DMS 273 (cell line): ENCODE results near the gene ERVK3-1.
"Not testable (repeated sequence)": the region's sequence is repeated elsewhere in the genome, so short reads cannot be mapped to it uniquely, and the experiment has no call there.

Experiments used
- DNase-seq: peaks from one replicate; lab custom pipeline; 2025; ENCODE audit not compliant: unreplicated experiment; lab: John Stamatoyannopoulos, UW

ERVK3-1 gene

GRCh38 chr19:58338825-58339558, 33.8 kb downstream of the ERVK3-1 start:
- no peak for DNase-seq

DNA sequence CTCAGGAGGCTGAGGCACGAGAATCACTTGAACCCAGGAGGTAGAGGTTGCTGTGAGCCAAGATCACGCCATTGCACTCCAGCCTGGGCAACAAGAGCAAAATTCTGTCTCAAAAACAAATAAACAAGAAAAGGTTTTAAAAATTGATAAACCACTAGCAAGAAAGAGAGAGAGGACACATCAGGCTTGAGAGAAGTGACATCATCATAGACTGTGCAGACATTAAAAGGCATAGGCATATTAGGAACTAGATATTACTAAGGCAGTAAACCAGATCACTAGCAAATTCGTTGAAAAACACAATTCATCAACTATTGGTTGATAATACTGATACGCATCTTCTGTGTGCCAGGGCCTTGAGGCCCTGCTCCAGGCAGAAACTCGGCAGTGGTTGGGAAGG, 40.4 kb downstream of the ERVK3-1 start:
- no peak for DNase-seq

DNA sequence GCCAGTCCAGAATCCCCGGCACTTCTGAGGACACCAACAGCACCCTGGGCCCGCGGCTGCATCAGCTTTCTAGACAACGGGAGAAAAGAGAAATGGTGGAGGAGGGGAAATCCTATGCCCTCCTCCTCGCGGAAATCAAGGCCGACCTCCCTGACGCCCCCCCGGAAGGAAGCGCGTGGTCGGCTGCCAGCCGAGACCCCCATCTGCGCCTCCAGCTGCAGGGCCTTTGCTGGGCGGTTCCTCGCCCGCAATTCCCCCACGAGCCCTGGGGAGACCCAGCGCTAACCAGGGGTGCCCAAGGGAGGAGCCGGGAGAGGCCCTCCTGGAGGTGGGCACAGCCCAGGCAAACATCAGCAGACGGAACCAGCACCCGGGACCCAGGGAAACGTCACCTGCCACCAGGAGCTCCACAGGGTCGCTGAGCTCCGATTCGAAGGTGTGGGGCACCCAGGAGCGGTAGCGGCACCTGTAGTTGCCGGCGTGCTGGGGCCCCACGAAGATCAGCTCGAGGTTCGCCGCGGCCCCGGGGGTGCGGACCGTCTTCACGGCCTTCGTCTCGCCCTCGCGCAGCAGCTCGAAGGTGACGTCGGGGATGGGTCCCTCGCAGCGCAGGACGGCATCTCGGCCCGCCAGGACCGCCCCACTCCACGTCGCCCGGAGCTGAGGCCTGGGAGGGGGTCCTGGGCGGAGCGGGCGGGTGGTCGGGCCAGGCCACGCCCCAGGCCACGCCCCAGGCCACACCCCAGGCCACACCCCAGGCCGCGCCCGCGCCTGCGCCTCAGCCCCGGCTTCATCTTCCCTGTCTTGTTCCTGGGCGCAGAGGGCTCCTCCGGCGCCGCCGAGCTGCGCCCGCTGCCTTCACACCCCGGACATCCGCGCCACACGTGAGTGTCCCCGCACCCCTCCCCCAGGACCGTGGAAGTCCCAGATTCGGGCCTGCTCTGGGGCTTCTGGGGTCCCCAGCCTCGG, 42.1 kb downstream of the ERVK3-1 start:
- DNase-seq: peak; percentile 85

GRCh38 chr19:58348080-58348479, 42.9 kb downstream of the ERVK3-1 start:
- DNase-seq: not testable (repeated sequence)

DNA sequence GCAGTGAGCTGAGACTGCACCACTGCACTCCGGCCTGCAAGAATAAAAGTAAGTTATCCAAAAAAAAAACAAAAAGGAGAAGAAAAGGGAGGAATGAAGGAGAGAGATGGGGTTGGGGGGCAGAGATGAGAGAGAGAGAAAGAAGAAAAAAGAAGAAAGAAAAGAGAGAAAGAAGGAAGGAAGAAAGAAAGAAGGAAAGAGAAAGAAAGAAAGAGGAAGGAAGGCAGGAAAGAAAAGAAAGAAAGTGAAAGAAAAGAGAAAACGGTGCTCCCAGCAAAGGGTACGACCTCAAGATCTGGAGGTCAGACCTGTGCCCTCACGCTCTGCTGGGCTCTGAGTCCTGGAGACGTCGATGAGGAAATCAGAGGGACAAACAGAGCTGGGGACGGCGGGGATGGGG, 44.4 kb downstream of the ERVK3-1 start:
- no peak for DNase-seq

DNA sequence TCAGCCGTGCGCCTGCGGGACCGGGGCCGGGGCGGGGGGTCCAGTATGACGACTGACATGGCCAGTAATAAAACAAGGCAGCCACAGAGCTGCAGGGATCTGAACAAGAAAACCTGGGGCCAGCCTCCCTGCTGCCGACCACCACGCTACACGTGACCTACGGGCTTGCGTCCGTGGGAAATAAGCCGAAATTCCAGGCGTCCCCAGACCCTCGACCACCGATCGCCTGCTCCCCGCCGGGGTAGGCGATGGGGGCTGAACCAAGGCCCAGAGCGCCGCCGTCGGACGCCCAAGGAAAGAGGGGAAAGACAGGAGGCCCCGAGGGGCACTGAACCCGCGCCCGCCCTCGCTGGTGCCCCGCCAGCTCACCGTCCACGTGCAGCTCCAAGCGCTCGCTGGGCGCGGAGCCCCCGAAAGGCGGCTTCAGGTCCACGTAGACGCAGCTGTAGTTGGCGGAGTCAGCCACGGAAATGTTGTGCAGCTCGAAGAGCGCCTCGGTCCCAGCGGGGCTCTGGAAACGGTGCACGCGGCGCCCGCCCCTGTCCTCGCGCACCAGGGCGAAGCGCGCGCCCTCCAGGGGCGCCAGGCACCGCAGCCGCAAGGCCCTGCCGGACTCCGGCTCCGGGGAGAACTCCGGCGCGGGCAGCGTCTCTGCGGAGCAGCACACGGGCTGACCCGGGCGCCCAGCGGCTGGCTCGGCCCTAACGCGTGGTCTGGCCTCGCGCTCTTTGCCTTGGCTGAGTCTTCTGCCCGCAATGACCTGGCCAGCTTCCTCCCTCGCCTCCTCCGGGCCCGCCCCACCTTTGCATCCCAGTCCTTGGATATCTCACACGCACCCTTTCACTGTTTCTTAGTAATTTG, 45.1 kb downstream of the ERVK3-1 start:
- no peak for DNase-seq

DNA sequence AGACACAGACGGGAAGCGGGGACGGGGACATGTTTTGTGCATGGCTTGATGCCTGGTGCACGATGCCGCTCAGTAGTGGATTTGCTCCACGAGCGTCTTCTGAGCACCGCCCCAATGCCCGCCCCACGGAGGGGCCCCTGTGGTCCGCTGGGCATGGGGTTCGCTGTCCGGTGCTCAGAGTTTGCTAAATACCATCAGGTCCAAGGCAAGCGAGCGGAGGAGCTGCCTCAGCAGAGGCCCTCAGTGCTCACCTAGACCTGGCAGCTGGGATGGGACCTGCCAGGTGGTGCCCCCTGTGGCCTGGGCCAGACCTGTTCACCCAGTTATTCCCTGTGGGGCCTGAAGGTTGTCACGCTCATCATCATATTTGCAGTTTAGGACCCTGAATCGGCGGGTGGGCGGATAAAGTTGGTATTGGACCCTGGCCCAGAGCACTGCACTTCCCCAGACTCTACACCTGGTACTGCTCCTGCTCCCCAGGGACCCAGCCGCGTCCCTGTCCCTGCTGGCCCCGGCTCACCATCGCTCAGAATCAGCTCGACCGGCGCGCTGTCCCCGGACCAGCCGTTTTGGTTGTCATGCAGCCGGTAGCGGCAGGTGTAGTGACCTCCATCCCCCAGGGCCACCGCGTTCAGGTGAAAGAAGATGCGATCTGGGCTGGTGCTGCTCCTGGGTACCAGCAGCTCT, 45.8 kb downstream of the ERVK3-1 start:
- DNase-seq: no peak

DNA sequence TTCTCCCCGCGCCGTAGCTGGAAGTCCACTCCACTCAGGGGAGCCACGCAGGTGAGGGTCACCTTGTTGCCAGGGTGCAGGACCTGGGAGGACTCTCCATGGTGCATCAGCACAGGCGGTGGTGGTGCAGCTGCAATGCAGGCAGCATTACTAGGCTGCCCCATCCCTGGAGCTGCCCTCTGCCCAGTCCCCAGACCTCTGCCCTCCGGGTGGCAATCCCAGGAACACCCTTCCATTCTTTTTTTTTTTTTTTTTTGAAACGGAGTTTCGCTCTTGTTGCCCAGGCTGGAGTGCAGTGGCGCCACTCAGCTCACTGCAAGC, 46.3 kb downstream of the ERVK3-1 start:
- DNase-seq: no peak

DNA sequence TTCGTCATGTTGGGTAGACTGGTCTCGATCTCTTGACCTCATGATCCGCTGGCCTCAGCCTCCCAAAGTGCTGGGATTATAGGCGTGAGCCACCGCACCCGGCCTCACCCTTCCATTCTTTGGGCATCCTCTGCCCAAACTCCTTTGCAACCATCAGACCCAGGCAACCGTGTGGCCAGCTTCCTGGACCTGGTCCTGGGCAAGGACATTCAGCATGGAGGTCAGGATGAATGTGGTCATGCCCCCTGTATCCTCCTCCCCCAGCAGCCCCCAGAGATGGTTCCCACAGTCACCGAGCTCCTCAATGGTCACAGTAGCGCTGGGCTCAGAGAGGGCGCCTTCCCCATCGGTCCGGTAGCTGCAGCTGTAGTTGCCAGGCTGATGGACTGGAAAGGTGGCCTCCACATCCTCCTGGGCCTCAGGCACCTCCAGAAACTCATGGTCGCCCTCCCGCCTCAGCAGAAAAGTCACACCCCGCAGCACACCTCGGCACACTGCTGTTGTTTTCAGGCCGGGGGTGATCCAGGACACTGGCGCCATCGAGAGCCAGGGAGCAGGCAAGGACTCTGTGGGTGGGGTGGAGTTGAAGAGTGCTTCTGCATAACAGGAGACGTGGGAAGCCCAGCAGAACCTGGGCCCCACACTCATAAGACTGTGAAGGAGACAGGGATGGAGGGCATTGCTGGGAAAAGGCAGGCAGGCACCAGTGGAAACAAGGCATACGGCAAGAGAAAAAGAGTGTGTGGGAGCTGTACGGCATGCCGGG, 47.0 kb downstream of the ERVK3-1 start:
- no peak for DNase-seq

DNA sequence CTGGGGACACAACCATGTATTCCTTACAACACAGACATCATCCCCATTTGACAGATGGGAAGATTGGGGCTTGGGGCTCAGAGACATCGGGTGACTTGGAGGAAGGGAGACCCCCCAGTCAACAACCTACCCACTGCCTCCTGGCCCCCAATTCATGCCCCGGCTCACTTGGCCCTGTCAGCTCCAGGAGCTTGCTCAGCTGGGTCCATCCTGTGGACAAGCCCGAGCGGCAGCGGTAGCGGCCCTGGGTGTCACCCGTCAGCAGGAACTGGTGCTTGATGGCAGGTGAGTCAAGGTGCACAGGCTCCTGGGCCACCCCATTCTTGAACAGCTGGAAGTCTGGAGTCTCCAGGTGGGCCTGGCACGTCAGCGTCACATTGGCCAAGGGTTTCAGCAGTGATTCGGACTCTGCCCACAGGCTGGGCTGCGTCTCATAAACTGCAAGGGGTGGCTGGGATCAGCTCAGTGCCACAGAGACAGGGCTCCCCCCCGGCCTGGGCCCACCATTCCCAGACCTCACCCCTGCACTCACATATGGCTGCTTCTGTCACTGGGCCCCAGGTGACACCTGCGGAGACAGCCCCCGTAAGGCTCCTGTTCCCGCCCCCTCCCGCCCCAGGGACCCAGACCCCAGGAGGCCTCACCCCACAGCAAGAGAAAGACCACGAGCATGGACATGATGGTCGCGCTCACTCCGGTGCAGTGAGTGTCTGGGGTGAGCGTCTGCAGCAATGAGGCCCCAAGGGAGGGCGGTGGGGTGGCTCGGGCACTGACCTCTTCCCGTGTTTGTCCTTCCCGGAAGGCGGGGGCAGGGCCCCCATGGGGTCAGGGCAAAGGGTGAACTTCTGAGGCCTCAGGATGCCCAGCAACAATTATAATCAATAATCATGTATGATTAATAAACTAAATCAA, 47.8 kb downstream of the ERVK3-1 start, which contains the start of gene A1BG:
TSS of gene A1BG (minus strand) at position 733 of the 912 bp plus-strand sequence. CDS start at position 678, 55 bp downstream.
- DNase-seq: no peak

- no peak for DNase-seq
Observed at GRCh38 chr19:58353717-58354477, 48.7 kb downstream of the ERVK3-1 start.

DNA sequence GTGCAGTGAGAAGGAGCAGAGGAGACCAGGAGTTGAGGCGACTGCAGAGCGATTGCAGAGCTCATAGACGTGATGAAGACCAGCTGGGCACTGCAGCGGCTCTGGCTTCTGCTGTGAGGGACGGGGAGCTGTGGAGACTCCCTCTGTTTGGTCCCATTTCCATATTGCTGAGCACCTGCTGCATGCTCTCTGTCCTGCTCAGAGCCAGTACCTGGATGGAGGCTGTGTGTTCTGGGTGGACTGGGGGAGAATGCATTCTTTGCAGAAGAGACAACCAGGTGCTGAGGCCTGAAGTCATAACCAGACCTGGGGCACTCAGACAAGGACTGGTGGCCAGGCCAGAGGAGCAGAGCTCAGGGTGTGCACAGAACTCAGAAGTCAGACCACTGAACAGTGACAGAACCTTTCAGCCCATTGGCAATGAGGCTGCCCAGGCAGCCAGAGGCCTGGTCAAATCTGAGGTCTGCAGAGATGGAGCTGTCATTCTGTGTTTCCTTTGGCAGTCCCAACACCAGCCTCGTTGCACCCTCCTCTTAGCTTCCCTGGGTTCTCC, 49.4 kb downstream of the ERVK3-1 start:
- no peak for DNase-seq

GRCh38 chr19:58355215-58355796, 50.1 kb downstream of the ERVK3-1 start:
- DNase-seq: no peak

- DNase-seq: no peak
Observed at GRCh38 chr19:58355908-58356765, 51.0 kb downstream of the ERVK3-1 start.

DNA sequence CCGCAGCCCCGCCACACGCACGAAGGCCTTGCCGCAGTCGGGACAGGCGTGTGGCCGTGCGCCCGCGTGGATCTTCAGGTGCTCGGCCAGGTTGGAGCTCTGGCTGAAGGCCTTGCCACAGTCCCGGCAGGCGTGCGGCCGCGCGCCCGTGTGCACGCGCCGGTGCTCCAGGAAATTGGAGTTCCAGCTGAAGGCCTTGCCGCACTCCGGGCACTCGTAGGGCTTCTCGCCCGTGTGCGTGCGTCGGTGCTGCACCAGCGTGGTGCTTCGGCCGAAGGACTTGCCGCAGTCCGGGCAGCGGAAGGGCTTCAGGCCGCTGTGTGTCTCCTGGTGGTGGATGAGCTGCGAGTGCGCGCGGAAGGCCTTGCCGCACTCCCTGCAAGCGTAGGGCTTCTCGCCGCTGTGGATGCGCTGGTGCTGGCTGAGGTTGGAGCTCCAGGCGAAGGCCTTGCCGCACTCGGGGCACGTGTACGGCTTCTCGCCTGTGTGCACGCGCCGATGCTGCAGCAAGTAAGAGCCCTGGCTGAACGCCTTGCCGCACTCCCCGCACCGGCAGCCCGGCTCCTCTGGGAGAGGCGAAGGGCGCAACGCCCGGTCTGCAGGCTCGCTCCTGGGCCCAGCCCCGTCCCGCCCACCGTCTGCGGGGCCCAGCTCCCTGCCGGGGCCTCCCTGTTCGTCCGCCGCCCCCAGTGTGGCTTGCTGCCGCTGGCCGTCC, 51.7 kb downstream of the ERVK3-1 start:
- no peak for DNase-seq
